GM18868 (cell line): ENCODE results near the gene SENP1.
"Not testable (repeated sequence)": the region's sequence is repeated elsewhere in the genome, so short reads cannot be mapped to it uniquely, and the experiment has no call there.

Experiments
- ATAC-seq: cut with Tn5 transposase; IDR thresholded peaks from one replicate; pipeline ENCODE4 v1.9.1; 2021; ENCODE audit warnings: mild to moderate bottlenecking, moderate library complexity; ENCODE audit not compliant: unreplicated experiment

SENP1 gene

GRCh38 chr12:48105867-48106680 is at the start of gene SENP1:
SENP1 (minus strand) TSS chr12:48106079; CDS start chr12:48101472, 4,607 bp downstream.
- ATAC-seq: peak; percentile 64

DNA sequence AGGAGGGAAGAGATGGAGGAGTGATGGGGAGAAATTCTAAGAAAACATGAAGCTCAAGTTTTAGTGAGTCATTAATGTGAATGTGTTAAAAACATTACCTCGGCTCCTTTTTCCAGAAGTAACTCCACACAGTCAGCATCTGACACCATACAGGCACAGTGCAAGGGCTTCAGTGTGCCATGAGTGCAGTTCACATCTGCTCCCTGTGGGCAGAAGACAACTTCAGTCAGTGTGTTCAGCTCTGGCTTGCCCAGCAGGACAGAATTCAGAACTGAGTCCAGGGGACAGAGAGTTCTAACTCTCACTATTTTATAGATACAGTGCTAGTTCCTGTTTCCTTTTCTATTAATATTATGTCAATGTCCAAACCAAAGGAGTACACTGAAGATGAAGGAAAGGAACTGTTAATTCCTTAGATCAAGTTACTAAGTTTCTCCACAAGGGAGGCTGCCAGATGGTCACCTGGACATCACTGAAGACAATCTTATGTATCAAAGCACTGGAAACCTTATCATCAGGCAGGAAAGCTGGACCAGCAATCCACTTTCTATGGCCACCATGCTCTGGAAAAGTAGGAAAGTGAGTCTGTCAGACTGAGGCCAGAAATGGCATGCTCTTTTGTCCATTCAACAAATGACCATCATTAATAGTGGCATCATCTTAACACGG is 45.4 kb upstream of the SENP1 start:
- no peak for ATAC-seq

- ATAC-seq: no peak
These were observed 40.1 kb upstream of the SENP1 start for GRCh38 chr12:48145981-48146380.

- no peak for ATAC-seq
These were observed 38.0 kb upstream of the SENP1 start for GRCh38 chr12:48143898-48144297.

DNA sequence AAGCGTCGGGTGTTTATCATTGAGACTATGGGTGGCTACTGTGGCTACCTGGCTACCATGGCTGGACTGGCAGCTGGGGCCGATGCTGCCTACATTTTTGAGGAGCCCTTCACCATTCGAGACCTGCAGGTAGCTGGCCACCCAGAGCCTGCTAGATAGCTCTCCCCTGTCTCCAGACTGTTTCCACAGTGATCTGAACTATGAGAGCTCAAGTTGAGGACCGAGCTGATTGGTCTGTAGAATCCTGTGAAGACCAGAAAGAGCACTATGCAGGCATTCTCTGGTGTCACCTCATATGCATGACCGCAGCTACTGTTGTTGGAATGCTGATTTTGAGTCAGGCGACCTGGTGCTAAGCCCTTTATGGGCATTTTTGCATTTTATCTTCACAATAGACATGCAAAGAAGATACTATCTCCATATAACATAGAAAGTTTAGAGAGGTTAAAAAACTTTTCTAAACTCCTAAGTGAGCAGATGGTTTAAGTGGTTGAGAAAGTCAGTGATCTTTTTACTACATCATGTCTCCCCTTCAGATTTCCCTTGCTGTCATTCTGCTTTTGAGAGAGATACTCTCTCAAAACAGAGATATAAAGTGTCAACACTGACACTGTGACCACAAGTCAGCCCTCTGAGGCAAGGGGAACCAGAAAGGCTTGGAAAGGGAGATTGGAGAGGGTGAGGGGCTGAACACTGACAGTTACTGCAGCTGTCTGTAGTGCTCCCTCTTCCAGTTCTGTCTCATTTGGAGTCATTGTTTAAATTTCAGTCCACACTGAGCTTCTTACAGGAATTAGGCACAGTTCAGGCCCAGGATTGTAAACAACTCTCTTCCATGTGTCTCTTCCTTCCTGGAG is 37.2 kb upstream of the SENP1 start:
- no peak for ATAC-seq

GRCh38 chr12:48135027-48135426 is 29.1 kb upstream of the SENP1 start:
- ATAC-seq: no peak

- no peak for ATAC-seq
These were observed 26.9 kb upstream of the SENP1 start for GRCh38 chr12:48132826-48133225.

DNA sequence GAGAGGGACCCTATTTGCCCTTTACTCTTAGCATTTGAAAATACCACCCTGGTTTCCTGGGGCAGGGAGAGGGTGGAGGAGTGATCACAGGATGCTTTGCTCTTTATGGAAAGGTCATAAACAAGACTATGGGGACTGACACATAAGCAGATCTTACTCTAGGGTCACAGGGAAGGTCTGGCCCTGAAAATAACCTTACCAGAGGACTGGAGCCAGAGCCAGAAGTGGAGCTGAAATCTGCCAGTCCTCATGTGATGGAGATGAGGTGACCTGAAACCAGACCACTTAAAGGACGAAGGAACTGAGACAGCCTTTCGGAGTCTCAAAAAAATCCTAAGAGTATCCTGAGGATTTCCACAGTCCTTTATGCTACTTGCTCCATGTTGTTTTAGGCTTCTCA is 25.6 kb upstream of the SENP1 start:
- no peak for ATAC-seq

GRCh38 chr12:48129376-48129775 is 23.5 kb upstream of the SENP1 start:
- no peak for ATAC-seq

DNA sequence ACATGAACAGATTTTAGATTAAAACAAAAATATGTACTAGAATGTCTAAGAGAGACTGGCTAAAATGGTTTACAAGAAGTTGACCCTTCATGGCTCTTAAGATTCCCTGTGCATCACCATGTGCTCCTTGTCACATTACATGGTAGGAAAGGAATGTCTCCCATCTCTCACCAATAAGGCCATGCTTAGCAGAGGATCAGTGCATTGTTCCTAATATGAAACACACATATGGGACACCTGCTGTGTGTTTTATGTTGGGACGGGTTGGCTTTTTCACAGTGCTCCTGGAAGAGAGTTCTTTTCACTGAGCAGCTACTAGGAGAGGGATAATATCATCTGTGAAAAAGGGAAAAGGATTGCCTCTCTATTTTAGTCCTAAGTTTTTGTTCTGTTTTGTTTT is 22.9 kb upstream of the SENP1 start:
- ATAC-seq: no peak

- no peak for ATAC-seq
These were observed 21.2 kb upstream of the SENP1 start for GRCh38 chr12:48126953-48127630.

DNA sequence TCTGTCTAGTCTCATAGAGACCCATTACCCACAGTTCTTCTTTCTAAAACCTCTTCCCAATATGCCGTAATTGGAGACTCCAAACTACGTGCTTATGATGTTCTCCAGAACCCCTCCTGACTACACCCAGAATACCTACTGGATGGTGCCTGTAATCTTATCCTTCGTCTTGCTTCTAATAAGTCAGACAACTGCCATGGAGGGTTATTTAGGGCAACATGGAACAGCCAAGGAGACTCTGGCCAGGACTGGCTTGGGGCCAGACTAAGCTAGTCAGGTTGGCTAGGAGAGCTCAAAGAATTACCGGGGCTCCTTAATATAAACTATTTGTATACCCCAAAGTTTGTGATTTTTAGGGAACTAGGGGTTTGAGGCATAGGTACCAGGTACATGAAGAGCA is 20.1 kb upstream of the SENP1 start:
- ATAC-seq: no peak

- ATAC-seq: not testable (repeated sequence)
These were observed 19.7 kb upstream of the SENP1 start for GRCh38 chr12:48125542-48125941.

DNA sequence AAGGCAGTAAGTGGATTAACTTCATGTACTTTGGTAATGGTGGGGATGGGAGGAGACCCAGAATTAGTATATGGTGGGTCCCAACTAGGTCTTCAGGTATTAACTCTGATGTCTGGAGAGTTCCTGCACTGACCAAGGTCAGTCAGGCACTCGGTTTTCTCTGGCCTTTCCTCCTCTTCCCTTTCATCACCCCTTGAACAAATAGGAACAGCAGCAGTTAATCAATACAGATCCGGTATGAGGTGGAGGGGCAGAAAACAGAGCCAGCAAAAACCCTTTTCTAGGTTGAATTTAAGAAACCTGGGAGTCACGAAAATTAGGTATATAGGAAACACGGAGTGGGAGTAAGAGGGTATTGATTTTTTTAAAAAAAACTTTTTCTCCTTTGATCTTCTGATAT is 17.3 kb upstream of the SENP1 start:
- no peak for ATAC-seq

DNA sequence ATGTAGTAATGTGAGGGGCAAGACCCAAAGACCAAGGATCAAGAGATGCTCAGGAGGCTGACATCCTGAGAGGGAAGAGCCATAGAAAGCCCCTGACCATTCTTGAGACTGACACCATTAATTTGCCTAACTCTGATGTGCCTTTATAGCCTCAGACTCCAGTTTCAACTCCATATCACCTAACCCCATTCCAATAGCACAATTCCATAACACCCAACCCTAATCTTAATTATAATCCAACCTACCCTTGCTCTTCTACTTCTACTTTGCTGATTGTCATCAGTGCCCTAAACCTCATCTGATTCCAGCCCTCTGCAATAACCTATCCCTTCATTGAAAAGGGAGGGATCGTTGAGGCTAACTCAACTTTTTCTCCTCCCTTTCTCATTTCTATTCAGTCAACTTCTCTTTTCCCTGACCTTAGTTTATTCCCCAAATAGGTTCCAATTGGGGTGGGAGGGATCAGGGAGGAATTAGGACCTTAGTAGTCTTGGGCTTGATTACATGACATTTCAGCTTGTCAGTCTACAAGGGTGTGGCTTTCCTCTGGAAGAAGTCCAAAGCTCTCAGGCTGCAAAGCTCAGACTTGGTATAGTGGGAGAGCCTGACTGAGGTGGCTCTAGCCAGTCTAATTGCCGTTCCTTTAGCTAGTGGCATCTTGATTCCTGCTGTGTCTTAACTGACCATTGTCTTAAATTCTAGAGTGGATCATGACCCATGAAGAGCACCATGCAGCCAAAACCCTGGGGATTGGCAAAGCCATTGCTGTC is 16.4 kb upstream of the SENP1 start:
- no peak for ATAC-seq

- ATAC-seq: no peak
These were observed 15.6 kb upstream of the SENP1 start for GRCh38 chr12:48121522-48121921.

GRCh38 chr12:48119834-48120195 is 13.9 kb upstream of the SENP1 start:
- no peak for ATAC-seq

DNA sequence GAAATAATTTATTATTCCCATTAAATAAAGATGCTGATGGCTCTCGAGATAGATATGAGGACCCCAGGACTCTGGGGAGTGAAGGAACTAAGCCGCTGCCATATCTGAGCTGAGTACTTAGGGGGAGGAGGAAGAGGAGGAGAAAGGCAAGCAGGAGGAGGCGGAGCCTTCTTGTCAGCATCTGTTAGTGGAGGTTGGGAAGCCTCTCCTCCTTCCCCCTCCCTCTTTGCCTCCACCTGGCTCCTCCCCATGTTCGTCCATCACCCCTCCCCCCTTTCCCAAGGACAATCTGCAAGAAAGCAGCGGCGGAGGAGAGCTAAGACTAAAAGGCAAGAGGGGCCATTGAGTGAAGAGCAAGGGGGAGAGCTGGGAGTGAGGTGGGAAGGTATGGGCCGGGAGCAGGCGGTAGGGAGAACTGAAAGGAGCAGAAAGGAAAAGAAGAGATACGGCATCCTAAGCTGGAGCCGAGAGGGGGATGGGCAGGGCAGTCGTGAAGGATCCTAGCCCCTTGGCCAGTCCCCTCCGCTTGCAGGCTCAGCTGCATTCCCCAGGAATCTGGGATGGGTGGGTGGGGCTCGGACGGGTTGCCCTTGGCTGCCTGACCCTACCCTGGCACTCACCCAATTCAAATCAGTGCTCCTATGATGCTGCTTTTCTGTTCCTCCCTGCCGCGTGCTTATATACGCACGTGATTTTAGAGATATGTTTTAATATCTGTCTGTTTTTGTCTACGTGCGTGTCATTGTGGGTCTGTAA is 13.4 kb upstream of the SENP1 start, which contains the start of gene PFKM:
Gene PFKM, plus strand, starts transcription at position 287 of the 756 bp plus-strand sequence. CDS start 3,411 bp downstream, outside the sequence.
- ATAC-seq: peak; percentile 100

DNA sequence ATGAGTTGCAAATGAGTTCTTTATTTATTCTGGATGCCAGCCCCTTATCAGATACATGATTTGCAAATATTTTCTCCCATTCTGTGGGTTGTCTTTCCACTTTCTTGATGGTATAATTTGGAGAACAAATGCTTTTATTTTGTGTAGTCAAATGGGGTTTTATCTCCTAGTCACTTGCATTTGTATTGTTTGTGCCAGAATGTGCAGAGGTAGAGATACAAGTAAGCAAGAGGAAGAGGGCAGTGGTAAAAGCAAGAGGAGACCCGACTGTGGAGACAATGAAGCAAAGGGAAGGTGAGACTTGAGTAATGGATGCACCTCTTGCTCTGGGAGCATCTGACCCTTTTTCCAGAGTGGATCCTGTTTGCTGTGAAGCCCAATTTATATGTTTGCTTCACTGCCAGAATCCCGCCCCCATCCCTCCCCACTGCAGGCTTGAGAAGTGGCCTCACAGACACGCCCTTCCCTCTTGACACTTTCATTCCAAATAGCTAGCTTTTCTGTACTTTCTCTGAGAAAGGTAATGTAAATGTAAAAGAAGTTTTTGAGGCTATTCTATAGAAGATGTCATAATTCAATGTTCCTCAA is 12.5 kb upstream of the SENP1 start:
- ATAC-seq: no peak
